Measurements from ENCODE around the gene TLX2. TPM values are rescaled to one million over a fixed set of nuclear protein-coding genes. Genes with fewer than 3 reads are reported as not detected.
A peak's percentile ranks its signal among the peaks of the same experiment; 100 is the strongest.

Gene TLX2
- total and polyA plus RNA-seq, 2 of the 13 experiments (the other 11 are each of a cell fraction or from before 2014, with no cell fraction given): 0.05 to 0.20 TPM

DNA sequence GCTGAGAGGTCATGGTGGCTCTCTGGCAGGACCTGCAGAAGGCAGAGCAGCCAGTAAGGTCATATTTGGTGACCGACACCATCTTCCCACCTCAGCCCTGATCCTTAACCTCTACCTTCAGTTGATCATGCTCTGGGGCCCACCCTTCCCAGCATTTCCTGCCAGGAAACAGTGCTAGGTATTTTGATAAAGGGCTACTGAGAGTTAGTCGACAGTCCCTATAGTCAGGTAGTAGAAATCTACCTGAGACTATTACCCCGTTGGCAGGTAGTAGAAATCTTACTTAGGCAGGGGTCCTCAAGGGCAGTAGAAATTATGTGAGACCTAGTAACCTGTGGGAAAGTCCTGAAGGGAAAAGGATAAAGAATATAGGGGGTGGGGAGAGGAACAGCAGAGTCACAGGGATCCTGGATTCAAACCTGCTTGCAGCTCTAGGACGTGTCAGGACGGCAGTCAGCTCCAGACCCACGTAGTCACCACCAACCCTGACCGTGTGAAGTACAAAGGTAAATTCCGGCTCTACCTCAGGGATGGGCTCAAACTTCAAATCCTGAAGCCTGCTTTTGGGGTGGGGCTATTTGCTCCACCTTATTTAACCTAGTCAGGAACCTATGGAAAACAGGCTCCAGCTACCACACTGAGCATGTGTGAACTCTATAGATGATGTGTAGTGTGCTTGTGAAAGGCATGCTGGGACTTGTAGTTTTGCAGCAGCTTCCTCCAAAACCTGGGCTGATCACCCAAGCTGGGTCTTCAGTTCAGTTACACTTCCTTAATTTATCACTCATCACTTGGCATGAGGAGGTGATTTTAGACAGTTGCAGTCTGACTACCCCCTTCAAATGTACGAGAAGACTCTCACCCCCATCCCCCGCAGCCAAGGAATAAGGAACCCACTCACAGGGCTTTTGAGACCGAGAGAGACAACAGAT, 11.7 kb downstream of the TLX2 start, which contains the start of gene DQX1 (continued):
- TF ChIP-seq, protein P1, sequence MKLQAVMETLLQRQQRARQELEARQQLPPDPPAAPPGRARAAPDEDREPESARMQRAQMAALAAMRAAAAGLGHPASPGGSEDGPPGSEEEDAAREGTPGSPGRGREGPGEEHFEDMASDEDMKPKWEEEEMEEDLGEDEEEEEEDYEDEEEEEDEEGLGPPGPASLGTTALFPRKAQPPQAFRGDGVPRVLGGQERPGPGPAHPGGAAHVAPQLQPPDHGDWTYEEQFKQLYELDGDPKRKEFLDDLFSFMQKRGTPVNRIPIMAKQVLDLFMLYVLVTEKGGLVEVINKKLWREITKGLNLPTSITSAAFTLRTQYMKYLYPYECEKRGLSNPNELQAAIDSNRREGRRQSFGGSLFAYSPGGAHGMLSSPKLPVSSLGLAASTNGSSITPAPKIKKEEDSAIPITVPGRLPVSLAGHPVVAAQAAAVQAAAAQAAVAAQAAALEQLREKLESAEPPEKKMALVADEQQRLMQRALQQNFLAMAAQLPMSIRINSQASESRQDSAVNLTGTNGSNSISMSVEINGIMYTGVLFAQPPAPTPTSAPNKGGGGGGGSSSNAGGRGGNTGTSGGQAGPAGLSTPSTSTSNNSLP (IDR thresholded peaks at IDR 0.05; ENCODE audit: low read depth, low read length): no peak
- TF ChIP-seq MEIS2 (CRISPR knock-in tag; IDR thresholded peaks at IDR 0.05) (no peak), HOXA3 (CRISPR knock-in tag; IDR thresholded peaks at IDR 0.05) (peak; percentile 69), ZNF430 (CRISPR knock-in tag; IDR thresholded peaks at IDR 0.05) (no peak), ZNF510 (CRISPR knock-in tag; IDR thresholded peaks at IDR 0.05; ENCODE audit: low read depth) (peak; percentile 39; the same call in 1 of the 2 replicates), HCFC1 (IDR thresholded peaks at IDR 0.05; ENCODE audit: low read depth, low read length) (peak; percentile 92), TGIF2 (CRISPR knock-in tag; IDR thresholded peaks at IDR 0.05) (no peak; the same call in none of the 2 replicates), ZFP37 (CRISPR knock-in tag; IDR thresholded peaks at IDR 0.05; ENCODE audit: borderline replicate concordance) (0 out of 2 replicates have a peak, but pooled peaks have one; percentile 70), ZBTB20 (CRISPR knock-in tag; IDR thresholded peaks at IDR 0.05; ENCODE audit: borderline replicate concordance, low read depth) (peak; percentile 99), MXD4 (CRISPR knock-in tag; IDR thresholded peaks at IDR 0.05) (peak; percentile 68), ZNF256 (CRISPR knock-in tag; conservative IDR thresholded peaks at IDR 0.05) (no peak), ZNF772 (CRISPR knock-in tag; IDR thresholded peaks at IDR 0.05) (peak; percentile 82), BCL6 (CRISPR knock-in tag; IDR thresholded peaks at IDR 0.05) (peak; percentile 39; the same call in 1 of the 2 replicates), MED8 (CRISPR knock-in tag; IDR thresholded peaks at IDR 0.05; ENCODE audit: insufficient replicate concordance) (no peak), ETV6 (CRISPR knock-in tag; conservative IDR thresholded peaks at IDR 0.05) (peak; percentile 44; the same call in 1 of the 2 replicates), SRSF1 (optimal IDR thresholded peaks at IDR 0.05; ENCODE audit: low read depth, low read length) (no peak), FOXA3 (CRISPR knock-in tag; IDR thresholded peaks at IDR 0.05) (peak; percentile 64; the same call in 1 of the 2 replicates)
- TF ChIP-seq, protein P2, sequence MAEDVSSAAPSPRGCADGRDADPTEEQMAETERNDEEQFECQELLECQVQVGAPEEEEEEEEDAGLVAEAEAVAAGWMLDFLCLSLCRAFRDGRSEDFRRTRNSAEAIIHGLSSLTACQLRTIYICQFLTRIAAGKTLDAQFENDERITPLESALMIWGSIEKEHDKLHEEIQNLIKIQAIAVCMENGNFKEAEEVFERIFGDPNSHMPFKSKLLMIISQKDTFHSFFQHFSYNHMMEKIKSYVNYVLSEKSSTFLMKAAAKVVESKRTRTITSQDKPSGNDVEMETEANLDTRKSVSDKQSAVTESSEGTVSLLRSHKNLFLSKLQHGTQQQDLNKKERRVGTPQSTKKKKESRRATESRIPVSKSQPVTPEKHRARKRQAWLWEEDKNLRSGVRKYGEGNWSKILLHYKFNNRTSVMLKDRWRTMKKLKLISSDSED (CRISPR knock-in tag; IDR thresholded peaks at IDR 0.05): no peak
- TF ChIP-seq, protein P3, sequence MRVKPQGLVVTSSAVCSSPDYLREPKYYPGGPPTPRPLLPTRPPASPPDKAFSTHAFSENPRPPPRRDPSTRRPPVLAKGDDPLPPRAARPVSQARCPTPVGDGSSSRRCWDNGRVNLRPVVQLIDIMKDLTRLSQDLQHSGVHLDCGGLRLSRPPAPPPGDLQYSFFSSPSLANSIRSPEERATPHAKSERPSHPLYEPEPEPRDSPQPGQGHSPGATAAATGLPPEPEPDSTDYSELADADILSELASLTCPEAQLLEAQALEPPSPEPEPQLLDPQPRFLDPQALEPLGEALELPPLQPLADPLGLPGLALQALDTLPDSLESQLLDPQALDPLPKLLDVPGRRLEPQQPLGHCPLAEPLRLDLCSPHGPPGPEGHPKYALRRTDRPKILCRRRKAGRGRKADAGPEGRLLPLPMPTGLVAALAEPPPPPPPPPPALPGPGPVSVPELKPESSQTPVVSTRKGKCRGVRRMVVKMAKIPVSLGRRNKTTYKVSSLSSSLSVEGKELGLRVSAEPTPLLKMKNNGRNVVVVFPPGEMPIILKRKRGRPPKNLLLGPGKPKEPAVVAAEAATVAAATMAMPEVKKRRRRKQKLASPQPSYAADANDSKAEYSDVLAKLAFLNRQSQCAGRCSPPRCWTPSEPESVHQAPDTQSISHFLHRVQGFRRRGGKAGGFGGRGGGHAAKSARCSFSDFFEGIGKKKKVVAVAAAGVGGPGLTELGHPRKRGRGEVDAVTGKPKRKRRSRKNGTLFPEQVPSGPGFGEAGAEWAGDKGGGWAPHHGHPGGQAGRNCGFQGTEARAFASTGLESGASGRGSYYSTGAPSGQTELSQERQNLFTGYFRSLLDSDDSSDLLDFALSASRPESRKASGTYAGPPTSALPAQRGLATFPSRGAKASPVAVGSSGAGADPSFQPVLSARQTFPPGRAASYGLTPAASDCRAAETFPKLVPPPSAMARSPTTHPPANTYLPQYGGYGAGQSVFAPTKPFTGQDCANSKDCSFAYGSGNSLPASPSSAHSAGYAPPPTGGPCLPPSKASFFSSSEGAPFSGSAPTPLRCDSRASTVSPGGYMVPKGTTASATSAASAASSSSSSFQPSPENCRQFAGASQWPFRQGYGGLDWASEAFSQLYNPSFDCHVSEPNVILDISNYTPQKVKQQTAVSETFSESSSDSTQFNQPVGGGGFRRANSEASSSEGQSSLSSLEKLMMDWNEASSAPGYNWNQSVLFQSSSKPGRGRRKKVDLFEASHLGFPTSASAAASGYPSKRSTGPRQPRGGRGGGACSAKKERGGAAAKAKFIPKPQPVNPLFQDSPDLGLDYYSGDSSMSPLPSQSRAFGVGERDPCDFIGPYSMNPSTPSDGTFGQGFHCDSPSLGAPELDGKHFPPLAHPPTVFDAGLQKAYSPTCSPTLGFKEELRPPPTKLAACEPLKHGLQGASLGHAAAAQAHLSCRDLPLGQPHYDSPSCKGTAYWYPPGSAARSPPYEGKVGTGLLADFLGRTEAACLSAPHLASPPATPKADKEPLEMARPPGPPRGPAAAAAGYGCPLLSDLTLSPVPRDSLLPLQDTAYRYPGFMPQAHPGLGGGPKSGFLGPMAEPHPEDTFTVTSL (CRISPR knock-in tag; IDR thresholded peaks at IDR 0.05; ENCODE audit: borderline replicate concordance): no peak; the same call in 1 of the 2 replicates

Data from HepG2 (cell line).